Mesenchymal stem cell (in vitro differentiated cells and primary cell): ENCODE data around the gene PHIP.

ENCODE experiments used
- DNase-seq: peaks from one replicate; pipeline ENCODE4 v3.0.0-alpha.2; 2013
- H2AFZ ChIP-seq: one replicate; pipeline ENCODE4 v1.6.1; 2013; ENCODE audit warnings: low read depth, mild to moderate bottlenecking, control low read depth, inconsistent platforms, low read length, moderate library complexity
- H2AK5ac ChIP-seq: 2 replicates; pipeline ENCODE4 v1.6.1; 2013; ENCODE audit warnings: low read length, moderate library complexity, mild to moderate bottlenecking, inconsistent platforms; ENCODE audit not compliant: severe bottlenecking
- H2BK120ac ChIP-seq: one replicate; pipeline ENCODE4 v1.6.1; 2013; ENCODE audit warnings: low read depth, mild to moderate bottlenecking, inconsistent platforms, low read length, moderate library complexity
- H2BK12ac ChIP-seq, 2 experiments: one replicate each; pipeline ENCODE4 v1.6.1; 2013; ENCODE audit warnings: inconsistent platforms in 2 of 2, low read length in 2 of 2, mild to moderate bottlenecking in 2 of 2, moderate library complexity in 2 of 2, control low read depth in 1 of 2
- H2BK15ac ChIP-seq: one replicate; pipeline ENCODE4 v1.6.1; 2013; ENCODE audit warnings: mild to moderate bottlenecking, low read depth, inconsistent platforms; ENCODE audit not compliant: poor library complexity, severe bottlenecking
- H2BK5ac ChIP-seq: 2 replicates; pipeline ENCODE4 v1.6.1; 2013; ENCODE audit warnings: low read depth, mild to moderate bottlenecking, low read length, control low read depth, inconsistent platforms; ENCODE audit not compliant: poor library complexity, severe bottlenecking
- H3K14ac ChIP-seq, 2 experiments: one replicate each; pipeline ENCODE4 v1.6.1; 2013; ENCODE audit warnings: inconsistent platforms in 2 of 2, low read length in 2 of 2, control low read depth in 1 of 2, mild to moderate bottlenecking in 1 of 2, moderate library complexity in 1 of 2
- H3K18ac ChIP-seq, 2 experiments: one replicate each; pipeline ENCODE4 v1.6.1; 2013; ENCODE audit warnings: inconsistent platforms in 2 of 2, low read length in 2 of 2, control low read depth in 1 of 2, low read depth in 1 of 2, mild to moderate bottlenecking in 1 of 2
- H3K23ac ChIP-seq, 2 experiments: one replicate each; pipeline ENCODE4 v1.6.1; 2013; ENCODE audit warnings: inconsistent platforms in 2 of 2, low read length in 2 of 2, mild to moderate bottlenecking in 2 of 2, moderate library complexity in 2 of 2, control low read depth in 1 of 2
- H3K27ac ChIP-seq: 2 replicates; pipeline ENCODE4 v1.5.1; 2013; ENCODE audit warnings: mild to moderate bottlenecking, moderate library complexity, low read length, control low read depth, inconsistent platforms; ENCODE audit not compliant: poor library complexity, severe bottlenecking
- H3K27me3 ChIP-seq, 2 experiments: 2 replicates each; pipeline versions ENCODE4 v1.6.1 to v1.7.0; 2013; ENCODE audit warnings: low read length in 2 of 2, mild to moderate bottlenecking in 2 of 2, moderate library complexity in 2 of 2, control low read depth in 1 of 2, inconsistent platforms in 1 of 2; ENCODE audit not compliant: control insufficient read depth in 1 of 2, insufficient read depth in 1 of 2
- H3K36me3 ChIP-seq, 2 experiments: 2 replicates each; pipeline versions ENCODE4 v1.6.1 to v1.7.0; 2013; ENCODE audit warnings: low read length in 2 of 2, control low read depth in 1 of 2, inconsistent platforms in 1 of 2, low read depth in 1 of 2, mild to moderate bottlenecking in 1 of 2; ENCODE audit not compliant: insufficient read depth in 2 of 2, control insufficient read depth in 1 of 2
- H3K4ac ChIP-seq, 2 experiments: one replicate each; pipeline ENCODE4 v1.6.1; 2013; ENCODE audit warnings: inconsistent platforms in 2 of 2, low read length in 2 of 2, mild to moderate bottlenecking in 2 of 2, moderate library complexity in 2 of 2, control low read depth in 1 of 2, low read depth in 1 of 2
- H3K4me1 ChIP-seq: 2 replicates; pipeline ENCODE4 v1.6.1; 2013; ENCODE audit warnings: low read depth, low read length, control low read depth; ENCODE audit not compliant: control insufficient read depth, insufficient read depth
- H3K4me2 ChIP-seq: 2 replicates; pipeline ENCODE4 v1.6.1; 2013; ENCODE audit warnings: low read length, mild to moderate bottlenecking, inconsistent platforms; ENCODE audit not compliant: poor library complexity, severe bottlenecking
- H3K4me3 ChIP-seq, 2 experiments: 2 replicates each; pipeline versions ENCODE4 v1.5.1 to v1.7.0; 2013; ENCODE audit warnings: low read length in 2 of 2, mild to moderate bottlenecking in 2 of 2, control low read depth in 1 of 2, low read depth in 1 of 2; ENCODE audit not compliant: insufficient read depth in 1 of 2
- H3K79me1 ChIP-seq: replicated peaks from 2 replicates; pipeline ENCODE4 v1.6.1; 2013; ENCODE audit warnings: mild to moderate bottlenecking, control low read depth, low read length, inconsistent platforms; ENCODE audit not compliant: poor library complexity, severe bottlenecking
- H3K9ac ChIP-seq: 2 replicates; pipeline ENCODE4 v1.7.0; 2013; ENCODE audit warnings: mild to moderate bottlenecking, low read length, moderate library complexity
- H3K9me3 ChIP-seq: 2 replicates; pipeline ENCODE4 v1.7.0; 2013; ENCODE audit warnings: mild to moderate bottlenecking, low read length; ENCODE audit not compliant: control insufficient read depth
- H4K8ac ChIP-seq: one replicate; pipeline ENCODE4 v1.6.1; 2013; ENCODE audit warnings: inconsistent platforms, mild to moderate bottlenecking, low read length, moderate library complexity
- H4K91ac ChIP-seq: one replicate; pipeline ENCODE4 v1.6.1; 2013; ENCODE audit warnings: mild to moderate bottlenecking, low read length, inconsistent platforms
- WGBS: methylation state at CpG from one replicate; pipeline ENCODE4 v1.1.7; 2013; ENCODE audit warnings: mixed read lengths; 5-methylcytosine and 5-hydroxymethylcytosine counted together

Gene PHIP

GRCh38 chr6:79071547-79071946 is 6.5 kb downstream of the PHIP start:
- Histone ChIP-seq H3K4me2 (no peak overlapping the region), H3K9ac (no peak overlapping the region), H3K9me3 (no peaks in the 10 kb centered on the region), H3K4me3 (no peak overlapping the region), H2AFZ (no peak overlapping the region), H3K36me3 (peaks cover 3 to 11% of the 10 kb centered on the region in 2 experiments), H3K79me1 (peaks cover 8% of the 10 kb centered on the region), H3K27me3 (no peaks in the 10 kb centered on the region), H2BK12ac (no peak overlapping the region), H3K27ac (no peak overlapping the region), H3K18ac (no peak overlapping the region), H3K4me1 (peaks cover 2% of the 10 kb centered on the region), H4K8ac (no peak overlapping the region), H3K14ac (no peak overlapping the region), H2BK5ac (no peak overlapping the region), H2AK5ac (no peak overlapping the region), H2BK120ac (no peak overlapping the region), H3K23ac (no peak overlapping the region), H2BK15ac (no peak overlapping the region), H4K91ac (no peak overlapping the region), H3K4ac (no peak overlapping the region)
- DNase-seq = no peak

- Histone ChIP-seq H4K8ac (no peak overlapping the region), H3K18ac (no peak overlapping the region), H2AFZ (no peak overlapping the region), H2BK12ac (no peak overlapping the region), H3K79me1 (peaks cover 8% of the 10 kb centered on the region), H3K4me3 (no peak overlapping the region), H3K4me2 (no peak overlapping the region), H4K91ac (no peak overlapping the region), H3K4me1 (peaks cover 2% of the 10 kb centered on the region), H2BK15ac (no peak overlapping the region), H3K27me3 (no peaks in the 10 kb centered on the region), H3K23ac (no peak overlapping the region), H2BK5ac (peak overlapping the region; percentile 19), H3K9ac (no peak overlapping the region), H3K9me3 (no peaks in the 10 kb centered on the region), H3K4ac (no peak overlapping the region), H3K14ac (no peak overlapping the region), H3K36me3 (peaks cover 3 to 11% of the 10 kb centered on the region in 2 experiments), H3K27ac (no peak overlapping the region), H2AK5ac (no peak overlapping the region), H2BK120ac (no peak overlapping the region)
- DNase-seq = peak; percentile 17
- WGBS = 98% methylated on average over 2 of the region's 5 CpGs
These were observed 7.7 kb downstream of the PHIP start for GRCh38 chr6:79070206-79070825.

DNA sequence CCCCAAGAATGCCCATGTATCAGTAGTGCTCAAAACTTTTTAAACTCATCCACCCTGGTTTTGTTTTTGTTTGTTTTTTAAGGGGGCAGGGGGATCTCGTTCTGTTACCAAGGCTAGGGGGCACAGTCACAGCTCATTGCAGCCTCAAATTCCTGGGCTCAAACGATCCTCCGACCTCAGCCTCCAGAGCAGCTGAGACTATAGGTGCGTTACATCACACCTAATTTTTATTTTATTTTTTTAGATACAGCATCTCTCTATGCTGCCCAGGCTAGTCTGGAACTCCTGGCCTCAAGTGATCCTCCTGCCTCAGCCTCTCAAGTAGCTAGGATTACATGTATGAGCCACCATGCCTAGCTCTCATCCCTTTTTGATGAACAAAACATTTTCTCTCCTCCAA is 11.2 kb downstream of the PHIP start:
- no peak overlapping the region for H2AK5ac ChIP-seq
- H2BK5ac ChIP-seq = no peak overlapping the region
- H3K27ac ChIP-seq = no peak overlapping the region
- H3K4me3 ChIP-seq = no peak overlapping the region
- H3K9ac ChIP-seq = no peak overlapping the region
- H3K36me3 ChIP-seq = peaks cover 0 to 12% of the 10 kb centered on the region in 2 experiments
- H3K18ac ChIP-seq = no peak overlapping the region
- no peaks in the 10 kb centered on the region for H3K27me3 ChIP-seq
- no peaks in the 10 kb centered on the region for H3K4me1 ChIP-seq
- over 99% methylated on average over 4 of the region's 4 CpGs for WGBS
- no peak overlapping the region for H4K91ac ChIP-seq
- no peak for DNase-seq
- no peak overlapping the region for H3K14ac ChIP-seq
- no peak overlapping the region for H3K23ac ChIP-seq
- no peak overlapping the region for H3K4ac ChIP-seq
- H2BK15ac ChIP-seq = no peak overlapping the region
- no peaks in the 10 kb centered on the region for H3K9me3 ChIP-seq
- H2BK12ac ChIP-seq = no peak overlapping the region
- no peak overlapping the region for H2BK120ac ChIP-seq
- H3K79me1 ChIP-seq = peaks cover 9% of the 10 kb centered on the region
- no peak overlapping the region for H3K4me2 ChIP-seq
- no peak overlapping the region for H4K8ac ChIP-seq
- H2AFZ ChIP-seq = no peak overlapping the region

DNA sequence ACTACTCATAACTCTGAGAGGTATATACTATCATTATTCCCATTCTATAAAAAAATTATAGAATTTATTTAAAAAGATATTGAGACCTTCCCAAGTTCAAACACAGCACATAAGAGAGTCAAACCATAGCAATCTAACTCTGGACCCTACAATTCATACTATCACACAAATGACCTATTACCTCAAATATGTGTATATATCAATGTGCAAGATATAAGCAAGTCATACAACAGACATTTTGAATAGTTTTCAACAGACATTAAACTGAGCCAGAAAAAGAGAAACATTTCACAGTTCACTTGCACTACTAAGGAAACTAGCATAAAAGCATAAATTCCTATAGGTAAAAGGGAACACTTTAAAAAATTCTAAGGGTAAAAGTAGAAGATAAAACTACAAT is 11.7 kb downstream of the PHIP start:
- Histone ChIP-seq H3K36me3 (peaks cover 0 to 15% of the 10 kb centered on the region in 2 experiments), H3K4me3 (no peak overlapping the region), H4K8ac (no peak overlapping the region), H2BK5ac (no peak overlapping the region), H2BK12ac (no peak overlapping the region), H3K9ac (no peak overlapping the region), H3K4me2 (no peak overlapping the region), H4K91ac (no peak overlapping the region), H3K9me3 (no peaks in the 10 kb centered on the region), H3K18ac (no peak overlapping the region), H3K27ac (no peak overlapping the region), H3K4ac (no peak overlapping the region), H3K14ac (no peak overlapping the region), H2BK15ac (no peak overlapping the region), H3K27me3 (no peaks in the 10 kb centered on the region), H2AK5ac (no peak overlapping the region), H3K23ac (no peak overlapping the region), H2BK120ac (no peak overlapping the region), H3K4me1 (no peaks in the 10 kb centered on the region), H2AFZ (no peak overlapping the region), H3K79me1 (peaks cover 9% of the 10 kb centered on the region)
- no peak for DNase-seq
